LNCAP (cell line): ENCODE data around the gene MMP21.

ENCODE experiments used
- TF ChIP-seq, protein P1 (sequence below): fragments of 450-650 bp; IDR thresholded peaks from 2 replicates; pipeline ENCODE4 v1.5.1; 2017; ENCODE audit warnings: mild to moderate bottlenecking

Gene MMP21

GRCh38 chr10:125770844-125771243, 4.8 kb downstream of the MMP21 start:
- TF ChIP-seq, protein P1, sequence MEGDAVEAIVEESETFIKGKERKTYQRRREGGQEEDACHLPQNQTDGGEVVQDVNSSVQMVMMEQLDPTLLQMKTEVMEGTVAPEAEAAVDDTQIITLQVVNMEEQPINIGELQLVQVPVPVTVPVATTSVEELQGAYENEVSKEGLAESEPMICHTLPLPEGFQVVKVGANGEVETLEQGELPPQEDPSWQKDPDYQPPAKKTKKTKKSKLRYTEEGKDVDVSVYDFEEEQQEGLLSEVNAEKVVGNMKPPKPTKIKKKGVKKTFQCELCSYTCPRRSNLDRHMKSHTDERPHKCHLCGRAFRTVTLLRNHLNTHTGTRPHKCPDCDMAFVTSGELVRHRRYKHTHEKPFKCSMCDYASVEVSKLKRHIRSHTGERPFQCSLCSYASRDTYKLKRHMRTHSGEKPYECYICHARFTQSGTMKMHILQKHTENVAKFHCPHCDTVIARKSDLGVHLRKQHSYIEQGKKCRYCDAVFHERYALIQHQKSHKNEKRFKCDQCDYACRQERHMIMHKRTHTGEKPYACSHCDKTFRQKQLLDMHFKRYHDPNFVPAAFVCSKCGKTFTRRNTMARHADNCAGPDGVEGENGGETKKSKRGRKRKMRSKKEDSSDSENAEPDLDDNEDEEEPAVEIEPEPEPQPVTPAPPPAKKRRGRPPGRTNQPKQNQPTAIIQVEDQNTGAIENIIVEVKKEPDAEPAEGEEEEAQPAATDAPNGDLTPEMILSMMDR = no peak

- TF ChIP-seq, protein P1 = no peak
Measured at GRCh38 chr10:125769175-125769574, 6.4 kb downstream of the MMP21 start.

DNA sequence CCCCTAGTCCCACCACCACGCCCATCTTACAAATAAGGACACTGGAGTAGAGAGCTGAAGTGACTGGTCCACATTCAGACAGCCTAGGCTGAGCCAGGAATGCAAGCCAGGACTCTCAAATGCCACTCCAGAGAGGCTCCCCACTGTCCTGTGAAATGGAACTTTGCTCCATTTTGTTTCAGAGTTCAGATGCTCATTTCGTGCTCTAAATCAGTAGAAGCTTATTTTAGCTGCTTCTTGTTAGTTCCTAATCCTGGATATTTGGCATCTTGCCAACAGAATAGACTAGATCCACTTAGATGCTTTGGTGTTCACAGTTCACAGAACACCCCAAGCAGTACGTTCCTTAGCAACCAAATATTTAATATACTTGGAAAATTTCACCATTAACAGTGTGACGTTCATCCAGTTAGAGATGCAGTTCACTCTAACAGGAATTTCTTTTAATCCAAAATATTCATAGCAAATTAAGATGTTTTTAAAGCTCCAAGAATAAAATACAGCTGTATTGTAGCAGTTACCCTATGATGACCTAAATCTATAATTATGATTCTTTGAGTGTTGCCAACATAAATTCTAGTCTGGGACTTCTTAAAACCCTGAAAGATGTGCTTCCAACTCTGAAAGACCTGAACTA, 7.3 kb downstream of the MMP21 start:
- TF ChIP-seq, protein P1 = no peak

GRCh38 chr10:125766511-125766910, 9.1 kb downstream of the MMP21 start:
- TF ChIP-seq, protein P1 = no peak

- TF ChIP-seq, protein P1 = no peak
Measured at GRCh38 chr10:125765835-125766234, 9.8 kb downstream of the MMP21 start.

- TF ChIP-seq, protein P1 = no peak
Measured at GRCh38 chr10:125762692-125763648, 12.7 kb downstream of the MMP21 start.

- TF ChIP-seq, protein P1 = no peak
Measured at GRCh38 chr10:125761961-125762360, 13.7 kb downstream of the MMP21 start.
